Islet of Langerhans (tissue), 1 donor: ENCODE measurements around the gene GPR137B.
"Not testable (repeated sequence)": the region's sequence is repeated elsewhere in the genome, so short reads cannot be mapped to it uniquely, and the experiment has no call there.

Source experiments
- FAIRE-seq: peaks from one replicate; lab custom pipeline; 2011; peaks lifted over from hg19 to GRCh38; lab: Jason Lieb, UNC

Gene GPR137B

GRCh38 chr1:236144446-236145150, 2.3 kb downstream of the GPR137B start:
- FAIRE-seq, result no peak

DNA sequence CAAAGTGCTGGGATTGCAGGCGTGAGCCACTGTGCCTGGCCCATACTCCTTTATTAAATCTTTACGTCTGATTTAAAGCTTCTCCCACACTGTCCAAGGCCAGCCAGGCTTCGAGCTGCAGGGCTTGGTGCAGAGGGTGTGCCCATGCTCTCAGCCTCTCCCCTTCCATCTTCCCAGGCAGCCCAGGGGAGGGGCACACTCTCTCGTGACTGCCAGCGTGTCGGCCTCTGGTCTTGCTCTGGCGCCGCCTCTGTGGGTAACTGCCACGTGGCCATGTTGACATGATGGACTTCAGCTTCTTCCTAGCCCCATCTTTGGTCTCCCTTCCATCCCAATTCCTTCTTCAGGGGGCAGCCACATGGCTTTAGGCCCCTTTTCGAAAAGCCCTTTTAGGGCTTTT, 4.7 kb downstream of the GPR137B start:
- no peak for FAIRE-seq

GRCh38 chr1:236147521-236148469, 5.5 kb downstream of the GPR137B start:
- no peak for FAIRE-seq

DNA sequence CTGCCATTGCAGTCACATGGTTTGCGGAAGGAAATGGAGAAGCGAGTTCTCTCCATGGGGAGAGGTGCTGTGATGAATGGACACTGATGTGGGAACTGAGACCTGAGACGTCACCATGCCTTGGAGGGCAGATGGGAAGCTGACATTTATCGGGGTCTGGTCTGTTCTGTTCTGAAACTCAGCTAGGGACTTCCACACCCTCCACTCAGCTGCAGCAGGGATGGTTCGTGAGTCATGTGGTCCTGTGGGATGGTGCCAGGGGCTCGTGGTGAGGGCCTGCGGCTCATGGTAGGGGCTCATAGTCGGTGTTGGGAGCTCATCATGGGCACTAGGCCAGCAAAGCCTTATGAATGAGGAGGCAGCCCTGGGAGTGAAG, 6.1 kb downstream of the GPR137B start:
- no peak for FAIRE-seq

GRCh38 chr1:236149003-236149595, 6.8 kb downstream of the GPR137B start:
- no peak for FAIRE-seq

DNA sequence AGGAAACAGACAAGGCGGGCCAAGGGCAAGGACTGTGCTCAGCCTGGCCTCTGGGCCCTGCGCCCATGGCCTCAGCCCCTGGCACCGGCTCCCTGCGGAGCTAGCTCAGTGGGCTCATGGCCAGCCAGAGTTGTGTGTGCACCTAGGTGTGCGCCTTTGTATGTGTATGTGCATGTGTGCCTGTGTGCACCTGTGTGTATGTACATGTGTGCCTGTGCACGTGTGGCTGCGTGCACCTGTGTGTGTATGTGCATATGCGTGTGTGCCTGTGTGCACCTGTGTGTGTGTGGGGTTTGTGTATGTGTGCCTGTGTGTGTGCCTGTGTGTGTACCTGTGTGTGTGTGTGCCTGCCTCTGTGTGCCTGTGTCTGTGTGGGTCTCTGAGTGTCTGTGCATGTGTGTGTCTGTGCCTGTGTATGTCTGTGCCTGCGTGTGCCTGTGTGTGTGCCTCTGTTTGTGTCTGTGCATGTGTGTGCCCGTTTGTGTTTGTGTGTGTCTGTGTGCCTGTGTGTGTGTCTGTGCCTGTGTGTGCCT, 7.4 kb downstream of the GPR137B start:
- no peak for FAIRE-seq

DNA sequence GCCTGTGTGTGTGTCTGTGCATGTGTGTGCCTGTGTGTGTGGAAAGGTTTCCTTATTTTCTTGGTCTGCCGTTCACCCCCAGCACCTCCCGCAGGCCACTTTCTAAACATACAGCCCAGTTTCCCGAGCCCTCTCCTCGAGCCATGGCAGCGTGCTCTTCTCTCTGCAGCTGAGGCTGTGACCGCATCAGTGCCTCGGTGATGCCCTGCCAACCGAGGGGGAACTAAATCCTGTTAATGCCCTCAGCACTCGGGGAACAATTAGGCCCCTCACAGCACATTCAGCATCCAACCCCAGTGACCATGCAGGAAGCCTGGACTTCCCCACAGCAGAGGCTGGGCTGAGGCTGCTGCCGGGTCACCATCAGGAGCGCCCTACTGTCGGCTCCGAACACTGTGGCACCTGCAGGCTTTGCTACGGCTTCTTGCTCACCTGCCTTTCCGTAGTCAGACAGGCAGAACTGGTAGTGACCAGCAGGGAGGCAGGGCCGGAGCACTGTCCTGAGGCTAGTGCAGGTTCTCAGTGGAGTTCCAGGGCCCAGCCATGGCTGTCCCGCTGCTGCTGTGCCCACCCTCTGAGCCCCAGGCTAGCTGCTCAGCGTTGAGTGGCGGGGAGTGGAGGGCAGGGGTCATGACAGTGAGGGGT, 8.1 kb downstream of the GPR137B start:
- FAIRE-seq, result no peak

DNA sequence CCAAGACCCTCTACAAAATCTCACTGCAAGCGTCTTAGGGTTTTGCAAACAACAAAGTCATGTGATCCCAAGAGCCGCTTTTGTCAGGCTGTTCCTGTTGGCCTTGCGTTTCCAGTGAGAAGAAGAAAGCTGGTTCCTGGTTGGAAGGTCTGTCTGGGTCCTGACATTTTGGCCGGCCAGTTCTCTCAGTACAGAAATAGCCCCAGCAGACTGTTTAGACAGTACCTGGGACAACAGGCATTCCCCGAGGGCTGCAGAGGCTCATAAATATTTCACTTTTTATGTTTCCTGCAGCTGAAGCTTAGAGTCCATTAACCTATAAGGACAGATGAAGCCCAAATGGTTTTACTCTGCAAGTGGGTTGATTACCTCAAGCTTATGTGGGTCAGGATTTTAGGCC, 8.6 kb downstream of the GPR137B start:
- FAIRE-seq, result no peak

DNA sequence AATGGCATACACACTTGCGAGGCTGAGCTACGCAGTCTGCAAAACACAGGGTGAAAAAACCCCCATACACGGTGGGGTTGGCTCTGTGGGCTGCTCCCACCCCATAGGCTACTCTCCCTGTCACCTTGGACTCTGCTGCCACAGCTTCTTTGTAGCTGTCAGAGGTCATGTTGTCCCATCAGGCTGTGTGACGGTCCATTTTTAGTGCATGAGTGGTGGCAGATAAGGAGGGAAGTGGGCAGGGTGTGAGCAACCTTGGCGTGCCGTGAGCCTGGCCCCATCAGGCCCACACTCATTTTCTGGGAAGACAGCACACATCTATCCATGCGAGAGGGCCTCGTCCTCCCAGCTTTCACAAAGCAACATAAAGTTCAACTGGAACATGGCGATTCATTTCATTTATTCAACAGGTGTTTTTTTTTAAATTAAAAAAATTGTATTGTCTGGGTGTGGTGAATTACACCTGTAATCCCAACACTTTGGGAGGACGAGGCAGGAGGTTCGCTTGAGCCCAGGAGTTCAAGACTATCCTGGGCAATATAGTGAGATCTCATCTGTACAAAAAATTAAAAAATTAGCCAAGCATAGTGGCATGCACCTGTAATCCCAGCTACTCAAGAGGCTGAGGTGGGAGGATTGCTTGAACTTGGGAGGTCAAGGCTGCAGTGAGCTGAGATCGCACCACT, 9.5 kb downstream of the GPR137B start:
- no peak for FAIRE-seq

- FAIRE-seq, result no peak
These were observed 11.8 kb downstream of the GPR137B start for GRCh38 chr1:236154126-236154525.

GRCh38 chr1:236154671-236155398, 12.5 kb downstream of the GPR137B start:
- no peak for FAIRE-seq

DNA sequence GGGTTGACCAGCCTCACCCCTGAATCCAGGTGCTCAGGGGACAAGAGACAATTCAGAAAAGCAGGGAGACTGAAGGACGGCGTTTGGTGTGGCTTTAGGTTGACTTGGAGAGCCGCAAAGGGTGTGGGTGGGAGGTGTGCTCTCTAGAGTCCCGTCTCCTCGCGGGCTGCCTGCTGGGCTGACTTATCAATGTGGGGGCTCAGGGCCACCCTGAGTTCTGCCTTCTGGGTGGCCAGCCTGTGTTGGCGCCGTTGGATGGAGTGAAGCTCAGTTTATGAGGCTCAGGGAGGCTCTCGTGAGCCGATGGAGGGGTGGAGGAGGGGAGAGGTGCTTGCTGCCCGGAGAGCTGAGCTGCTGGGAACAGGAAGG, 13.0 kb downstream of the GPR137B start:
- no peak for FAIRE-seq

- FAIRE-seq, result no peak
These were observed 13.6 kb downstream of the GPR137B start for GRCh38 chr1:236155841-236156503.

GRCh38 chr1:236156512-236157208, 14.3 kb downstream of the GPR137B start:
- FAIRE-seq, result no peak

- not testable (repeated sequence) for FAIRE-seq
These were observed 15.7 kb downstream of the GPR137B start for GRCh38 chr1:236158072-236158471.

- no peak for FAIRE-seq
These were observed 16.4 kb downstream of the GPR137B start for GRCh38 chr1:236158719-236159118.

- FAIRE-seq, result no peak
These were observed 17.6 kb downstream of the GPR137B start for GRCh38 chr1:236159704-236160539.

DNA sequence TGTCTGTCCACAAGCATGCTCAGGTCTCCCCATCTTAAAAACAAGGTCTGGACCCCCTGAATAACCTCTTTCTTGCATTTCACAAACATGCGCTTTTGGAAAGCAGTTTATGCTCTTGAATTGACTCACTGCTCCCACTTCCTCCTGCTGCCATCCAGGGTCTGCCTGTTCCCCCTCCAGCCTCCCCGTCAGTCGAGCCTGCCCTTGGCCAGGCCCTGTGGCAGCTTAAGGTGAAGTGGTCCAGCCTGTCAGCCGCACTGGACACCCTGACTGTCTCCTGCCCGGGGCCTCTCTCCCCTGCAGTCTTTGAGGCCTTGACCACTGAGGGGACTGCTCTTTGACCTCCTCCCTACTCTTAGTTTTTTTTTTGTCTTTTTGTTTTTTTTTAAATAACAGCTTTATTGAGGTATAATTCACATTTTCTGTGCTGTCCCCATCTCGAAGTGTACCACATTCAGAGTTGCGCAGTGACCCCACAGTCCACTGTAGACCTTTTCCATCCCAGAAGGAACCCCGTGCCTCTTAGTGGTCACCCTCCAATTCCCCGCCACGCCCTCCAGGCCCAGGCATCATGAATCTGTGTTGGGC, 18.3 kb downstream of the GPR137B start:
- no peak for FAIRE-seq

GRCh38 chr1:236161230-236161629, 18.9 kb downstream of the GPR137B start:
- no peak for FAIRE-seq
